Stomach smooth muscle (tissue), 2 donors: ENCODE results near the gene LAMB3.

Experiments used
- H3K27ac ChIP-seq: one replicate; pipeline ENCODE4 v1.7.0; 2013; ENCODE audit warnings: mild to moderate bottlenecking, low read length, inconsistent platforms
- H3K27me3 ChIP-seq, 2 donors: one replicate each; pipeline ENCODE4 v1.7.0; 2013; ENCODE audit warnings: low read length in 2 of 2; ENCODE audit not compliant: insufficient read depth in 2 of 2, control insufficient read depth in 1 of 2
- H3K36me3 ChIP-seq, 2 donors: one replicate each; pipeline ENCODE4 v1.7.0; 2013; ENCODE audit warnings: low read length in 2 of 2; ENCODE audit not compliant: control insufficient read depth in 2 of 2, insufficient read depth in 2 of 2
- H3K4me1 ChIP-seq: one replicate; pipeline ENCODE4 v1.7.0; 2013; ENCODE audit warnings: low read length; ENCODE audit not compliant: control insufficient read depth, insufficient read depth
- H3K4me3 ChIP-seq, 2 donors: one replicate each; pipeline ENCODE4 v1.7.0; 2013; ENCODE audit warnings: low read length in 2 of 2
- H3K9ac ChIP-seq, 2 donors: one replicate each; pipeline ENCODE4 v1.7.0; 2013; ENCODE audit warnings: low read length in 2 of 2, mild to moderate bottlenecking in 1 of 2
- H3K9me3 ChIP-seq, 2 donors: one replicate each; pipeline ENCODE4 v1.7.0; 2013; ENCODE audit warnings: low read length in 2 of 2; ENCODE audit not compliant: control insufficient read depth in 2 of 2
- donor health status: healthy.
- donor health status: Pancreatic carcinoma.

LAMB3 gene

GRCh38 chr1:209629621-209630382, 22.4 kb downstream of the LAMB3 start:
- H3K27ac ChIP-seq = no peak overlapping the region
- H3K4me3 ChIP-seq = no peak overlapping the region
- no peak overlapping the region for H3K9ac ChIP-seq
- H3K4me1 ChIP-seq = peaks cover 27% of the 10 kb centered on the region
- H3K36me3 ChIP-seq = no peaks in the 10 kb centered on the region
- no peaks in the 10 kb centered on the region for H3K9me3 ChIP-seq
- H3K27me3 ChIP-seq = no peaks in the 10 kb centered on the region

GRCh38 chr1:209628618-209629299, 23.5 kb downstream of the LAMB3 start:
- Histone ChIP-seq H3K27me3 (no peaks in the 10 kb centered on the region), H3K9ac (no peak overlapping the region), H3K9me3 (no peaks in the 10 kb centered on the region), H3K4me1 (peaks cover 27% of the 10 kb centered on the region), H3K27ac (no peak overlapping the region), H3K36me3 (no peaks in the 10 kb centered on the region), H3K4me3 (no peak overlapping the region)

- no peaks in the 10 kb centered on the region for H3K9me3 ChIP-seq
- no peak overlapping the region for H3K9ac ChIP-seq
- H3K4me1 ChIP-seq = peaks cover 27% of the 10 kb centered on the region
- no peaks in the 10 kb centered on the region for H3K36me3 ChIP-seq
- H3K4me3 ChIP-seq = peak overlapping the region in 1 of 2 donors; percentile 22
- H3K27me3 ChIP-seq = no peaks in the 10 kb centered on the region
- H3K27ac ChIP-seq = no peak overlapping the region
Observed at GRCh38 chr1:209627732-209628196, 24.5 kb downstream of the LAMB3 start.

GRCh38 chr1:209627027-209627731, 25.0 kb downstream of the LAMB3 start:
- H3K27me3 ChIP-seq = no peaks in the 10 kb centered on the region
- H3K9me3 ChIP-seq = no peaks in the 10 kb centered on the region
- peak overlapping the region in 1 of 2 donors; percentile 22 for H3K4me3 ChIP-seq
- no peaks in the 10 kb centered on the region for H3K36me3 ChIP-seq
- no peak overlapping the region for H3K27ac ChIP-seq
- H3K4me1 ChIP-seq = peaks cover 29% of the 10 kb centered on the region
- H3K9ac ChIP-seq = no peak overlapping the region

GRCh38 chr1:209626346-209627026, 25.7 kb downstream of the LAMB3 start:
- no peak overlapping the region for H3K4me3 ChIP-seq
- no peaks in the 10 kb centered on the region for H3K27me3 ChIP-seq
- H3K9ac ChIP-seq = no peak overlapping the region
- H3K36me3 ChIP-seq = no peaks in the 10 kb centered on the region
- H3K27ac ChIP-seq = no peak overlapping the region
- no peaks in the 10 kb centered on the region for H3K9me3 ChIP-seq
- peaks cover 35% of the 10 kb centered on the region for H3K4me1 ChIP-seq

GRCh38 chr1:209625791-209626285, 26.4 kb downstream of the LAMB3 start:
- Histone ChIP-seq H3K4me3 (no peak overlapping the region), H3K9ac (no peak overlapping the region), H3K27ac (no peak overlapping the region)

GRCh38 chr1:209624558-209625549, 27.4 kb downstream of the LAMB3 start:
- no peak overlapping the region for H3K27ac ChIP-seq
- H3K9ac ChIP-seq = no peak overlapping the region
- no peaks in the 10 kb centered on the region for H3K27me3 ChIP-seq
- no peaks in the 10 kb centered on the region for H3K36me3 ChIP-seq
- peaks cover 35% of the 10 kb centered on the region for H3K4me1 ChIP-seq
- no peak overlapping the region for H3K4me3 ChIP-seq
- no peaks in the 10 kb centered on the region for H3K9me3 ChIP-seq

More at GRCh38 chr1:209625791-209626285, 26.4 kb downstream of the LAMB3 start:
- Histone ChIP-seq H3K9me3 (no peaks in the 10 kb centered on the region), H3K27me3 (no peaks in the 10 kb centered on the region), H3K36me3 (no peaks in the 10 kb centered on the region), H3K4me1 (peaks cover 35% of the 10 kb centered on the region)

GRCh38 chr1:209622841-209623829, 29.1 kb downstream of the LAMB3 start:
- peaks cover 35% of the 10 kb centered on the region for H3K4me1 ChIP-seq

More at GRCh38 chr1:209622841-209623829, 29.1 kb downstream of the LAMB3 start:
- no peak overlapping the region for H3K27ac ChIP-seq
- H3K9ac ChIP-seq = no peak overlapping the region
- no peaks in the 10 kb centered on the region for H3K36me3 ChIP-seq
- H3K9me3 ChIP-seq = no peaks in the 10 kb centered on the region
- no peak overlapping the region for H3K4me3 ChIP-seq
- H3K27me3 ChIP-seq = no peaks in the 10 kb centered on the region
